Kidney (tissue), 14 donors: ENCODE results near the gene SYCE3. TPM values are rescaled to one million over a fixed set of nuclear protein-coding genes. Genes with fewer than 3 reads are reported as not detected.

Experiments
- DNase-seq, 5 donors: peaks; one replicate each; pipeline ENCODE4 v3.0.0-alpha.2; 2013 to 2020
- FAIRE-seq: peaks from 2 replicates; lab custom pipeline; 2012; peaks lifted over from hg19 to GRCh38; lab: Jason Lieb, UNC
- H3K27ac ChIP-seq, 2 donors: one replicate each; pipeline ENCODE4 v1.7.0; 2013; ENCODE audit warnings: low read depth in 2 of 2, low read length in 2 of 2, inconsistent platforms in 1 of 2
- H3K27me3 ChIP-seq: one replicate; pipeline ENCODE4 v1.7.1; 2013; ENCODE audit warnings: low read length, inconsistent platforms; ENCODE audit not compliant: control insufficient read depth, insufficient read depth
- H3K36me3 ChIP-seq, 3 donors: one replicate each; pipeline versions ENCODE4 v1.7.0 to v1.7.1; 2013; ENCODE audit warnings: low read length in 3 of 3, control low read depth in 1 of 3, inconsistent platforms in 1 of 3; ENCODE audit not compliant: insufficient read depth in 3 of 3, control insufficient read depth in 2 of 3
- H3K4me1 ChIP-seq, 3 donors: one replicate each; pipeline versions ENCODE4 v1.7.0 to v1.7.1; 2013; ENCODE audit warnings: low read length in 3 of 3, inconsistent platforms in 1 of 3, low read depth in 1 of 3; ENCODE audit not compliant: control insufficient read depth in 2 of 3, insufficient read depth in 2 of 3
- H3K4me3 ChIP-seq, 3 donors: one replicate each; pipeline versions ENCODE4 v1.7.0 to v1.8.1; 2013; ENCODE audit warnings: low read length in 3 of 3, control low read depth in 1 of 3, inconsistent platforms in 1 of 3
- H3K9ac ChIP-seq, 3 donors: one replicate each; pipeline versions ENCODE4 v1.7.0 to v1.7.1; 2013; ENCODE audit warnings: low read length in 3 of 3, control low read depth in 1 of 3, inconsistent platforms in 1 of 3
- H3K9me3 ChIP-seq, 3 donors: one replicate each; pipeline versions ENCODE4 v1.7.0 to v1.7.1; 2013; ENCODE audit warnings: low read length in 3 of 3, control low read depth in 1 of 3, inconsistent platforms in 1 of 3; ENCODE audit not compliant: control insufficient read depth in 2 of 3, insufficient read depth in 1 of 3
- intact Hi-C: fragments of 100-400 bp; cut with DNase I; formaldehyde crosslinking; loops from one replicate; pipeline ENCODE4 v1.11.1; 2022
- polyA plus RNA-seq: library from polyadenylated mRNA; stranded (reverse); fragments of 350-450 nt; fragmentation: Illumina TruSeq; extraction: RNeasy Lipid Tissue Mini Kit (QIAGEN cat#74804); gene quantifications from one replicate; pipeline ENCODE4 v1.2.3, GENCODE V29; 2014; ENCODE audit warnings: low read depth, low replicate concordance; ENCODE audit not compliant: insufficient read depth
- total RNA-seq: library from RNA; stranded (reverse); fragmentation: NEBNext Ultra II Directional; extraction: Animal tissue kit (Norgen Biotek cat#: 25700); gene quantifications from one replicate; pipeline ENCODE4 v1.2.1, GENCODE V29; 2021
- TF ChIP-seq, protein P1 (sequence below): IDR thresholded peaks from 3 replicates; pipeline ENCODE4 v1.5.1; 2012; ENCODE audit warnings: mild to moderate bottlenecking, moderate library complexity, borderline replicate concordance; ENCODE audit not compliant: insufficient read depth; ENCODE audit errors: extremely low read depth
- donor health status: control.
- donor health status: control.
- donor health status: control.
- donor health status: control.
- donor health status: control.
- donor health status: DM: yes; HTN: yes; CAD: no.
- donor health status: Normal renal cell carcinoma (clear cell type).

The SYCE3 gene
- total and polyA plus RNA-seq, 2 donors from 2014 or later = 4.6 TPM; not detected in 1

DNA sequence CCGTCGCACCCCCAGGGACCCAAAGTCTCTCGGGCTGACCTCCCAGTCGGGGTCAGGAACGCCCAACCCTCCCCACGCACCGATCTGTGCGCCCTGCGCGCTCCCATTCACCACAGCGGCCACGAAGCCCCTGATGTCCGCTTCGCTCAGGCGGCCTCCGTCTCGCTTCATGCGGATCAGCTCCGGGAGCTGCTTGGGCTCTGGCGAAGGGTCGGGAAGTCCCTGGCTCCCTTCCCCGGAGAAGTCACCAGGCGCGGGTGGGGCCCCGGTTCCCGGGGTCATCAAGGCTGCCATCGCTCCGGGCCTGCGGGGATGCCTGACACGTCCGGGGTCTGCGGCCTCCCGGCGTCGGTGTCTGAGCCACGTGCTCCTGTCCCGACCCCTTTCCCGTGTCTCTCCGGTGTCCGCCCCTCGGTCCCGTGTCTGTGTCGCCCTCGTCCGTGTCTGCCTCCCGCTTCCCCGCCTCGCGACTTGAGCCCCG, 33.3 kb downstream of the SYCE3 start:
- H3K27ac ChIP-seq = peak overlapping the region; percentile 87 to 96
- peak overlapping the region in 1 of 3 donors; percentile 12 for H3K9ac ChIP-seq
- TF ChIP-seq, protein P1, sequence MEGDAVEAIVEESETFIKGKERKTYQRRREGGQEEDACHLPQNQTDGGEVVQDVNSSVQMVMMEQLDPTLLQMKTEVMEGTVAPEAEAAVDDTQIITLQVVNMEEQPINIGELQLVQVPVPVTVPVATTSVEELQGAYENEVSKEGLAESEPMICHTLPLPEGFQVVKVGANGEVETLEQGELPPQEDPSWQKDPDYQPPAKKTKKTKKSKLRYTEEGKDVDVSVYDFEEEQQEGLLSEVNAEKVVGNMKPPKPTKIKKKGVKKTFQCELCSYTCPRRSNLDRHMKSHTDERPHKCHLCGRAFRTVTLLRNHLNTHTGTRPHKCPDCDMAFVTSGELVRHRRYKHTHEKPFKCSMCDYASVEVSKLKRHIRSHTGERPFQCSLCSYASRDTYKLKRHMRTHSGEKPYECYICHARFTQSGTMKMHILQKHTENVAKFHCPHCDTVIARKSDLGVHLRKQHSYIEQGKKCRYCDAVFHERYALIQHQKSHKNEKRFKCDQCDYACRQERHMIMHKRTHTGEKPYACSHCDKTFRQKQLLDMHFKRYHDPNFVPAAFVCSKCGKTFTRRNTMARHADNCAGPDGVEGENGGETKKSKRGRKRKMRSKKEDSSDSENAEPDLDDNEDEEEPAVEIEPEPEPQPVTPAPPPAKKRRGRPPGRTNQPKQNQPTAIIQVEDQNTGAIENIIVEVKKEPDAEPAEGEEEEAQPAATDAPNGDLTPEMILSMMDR = no peak
- H3K9me3 ChIP-seq = no peaks in the 10 kb centered on the region
- H3K36me3 ChIP-seq = no peaks in the 10 kb centered on the region
- peak overlapping the region in 1 of 3 donors; percentile 45 for H3K4me3 ChIP-seq
- H3K27me3 ChIP-seq = peaks cover 7% of the 10 kb centered on the region
- FAIRE-seq (no peak), DNase-seq (peak in 2 of 5 donors; percentile 69 to 93)
- intact Hi-C loops = no loop called here
- H3K4me1 ChIP-seq = peaks cover 0 to 24% (median 5%) of the 10 kb centered on the region in 3 donors

DNA sequence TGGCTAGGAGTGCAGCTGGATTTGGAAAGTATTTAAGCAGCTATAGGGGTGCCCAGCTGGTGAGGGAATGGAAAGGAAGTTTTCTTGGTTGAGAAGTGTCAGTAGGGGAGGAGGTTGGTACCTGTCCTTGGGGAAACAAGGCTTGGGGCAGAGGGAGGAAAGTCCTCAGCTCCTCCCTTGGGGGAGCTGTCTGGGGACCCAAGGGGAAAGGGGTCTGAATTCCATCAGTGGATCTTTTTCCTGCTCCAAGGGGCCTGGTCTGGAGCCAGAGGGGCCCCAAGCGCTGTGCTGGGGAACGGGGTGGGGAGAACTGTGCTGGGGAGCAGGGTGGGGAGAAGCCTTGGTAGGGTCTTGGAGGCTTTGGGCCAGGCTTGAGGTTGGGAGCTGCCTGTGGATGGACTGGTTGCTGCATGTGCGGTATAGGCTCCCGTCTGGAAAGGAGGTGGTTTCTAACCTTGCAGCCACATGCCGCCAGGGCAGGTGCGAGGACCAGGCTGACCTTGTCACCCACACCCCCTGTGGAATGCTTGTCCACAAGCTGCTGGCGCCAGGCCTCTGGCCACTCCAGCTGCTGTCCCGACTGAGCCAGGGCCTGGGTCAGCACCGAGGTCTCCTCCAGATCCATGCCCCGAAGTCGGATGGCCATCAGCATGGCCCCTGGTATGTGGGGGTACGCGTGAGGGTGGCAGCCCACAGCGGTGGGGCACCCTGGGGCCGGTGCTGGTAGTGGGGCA, 33.9 kb downstream of the SYCE3 start:
- peak in 1 of 5 donors; percentile 58 for DNase-seq
- Histone ChIP-seq H3K36me3 (no peaks in the 10 kb centered on the region), H3K9ac (peak overlapping the region in 1 of 3 donors; percentile 12), H3K27me3 (peaks cover 7% of the 10 kb centered on the region), H3K27ac (peak overlapping the region; percentile 87 to 96), H3K4me3 (peak overlapping the region in 1 of 3 donors; percentile 45), H3K4me1 (peaks cover 0 to 28% (median 11%) of the 10 kb centered on the region in 3 donors), H3K9me3 (no peaks in the 10 kb centered on the region)
- TF ChIP-seq, protein P1 = no peak
- intact Hi-C loops = no loop called here
- FAIRE-seq = no peak

DNA sequence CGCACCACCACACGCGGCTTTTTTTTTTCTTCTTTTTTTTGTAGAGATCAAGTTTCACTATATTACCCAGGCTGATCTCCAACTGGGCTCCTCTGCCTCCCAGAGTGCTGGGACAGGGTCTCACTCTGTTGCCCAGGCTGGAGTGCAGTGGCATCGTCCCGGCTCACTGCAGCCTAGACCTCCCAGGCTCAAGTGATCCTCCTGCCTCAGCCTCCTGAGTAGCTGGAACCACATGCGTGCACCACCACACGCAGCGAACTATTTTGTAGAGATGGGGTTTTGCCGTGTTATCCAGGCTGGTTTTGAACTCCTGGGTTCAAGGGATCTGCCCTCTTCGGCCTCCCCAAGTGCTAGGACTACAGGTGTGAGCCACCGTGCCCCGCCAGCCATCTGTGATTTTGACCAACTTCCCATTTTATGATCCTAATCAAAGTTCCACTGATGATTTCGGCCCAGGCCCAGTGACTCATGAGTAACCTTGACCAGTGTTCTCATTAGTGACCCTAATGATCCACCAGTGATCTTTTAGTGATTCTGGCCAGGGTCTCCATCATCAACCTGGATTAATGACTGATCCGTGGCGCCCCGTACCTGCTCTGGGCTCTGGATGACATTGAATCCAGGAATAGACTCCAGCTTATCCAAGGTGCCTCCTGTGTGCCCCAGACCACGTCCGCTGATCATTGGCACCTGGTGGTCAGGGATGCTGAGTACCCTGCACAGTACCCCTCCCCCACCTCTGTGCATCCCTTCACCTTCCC, 34.6 kb downstream of the SYCE3 start:
- intact Hi-C loops = no loop called here
- no peak for FAIRE-seq

More for the DNA sequence above, 34.6 kb downstream of the SYCE3 start:
- peaks cover 0 to 6% (median 0%) of the 10 kb centered on the region in 3 donors for H3K36me3 ChIP-seq
- no peak overlapping the region for H3K27ac ChIP-seq
- no peak overlapping the region for H3K9ac ChIP-seq
- peaks cover 0 to 28% (median 11%) of the 10 kb centered on the region in 3 donors for H3K4me1 ChIP-seq
- TF ChIP-seq, protein P1 = no peak
- peaks cover 7% of the 10 kb centered on the region for H3K27me3 ChIP-seq
- H3K9me3 ChIP-seq = no peaks in the 10 kb centered on the region
- DNase-seq = peak in 1 of 5 donors; percentile 58
- no peak overlapping the region for H3K4me3 ChIP-seq
